Calu3 (cell line): ENCODE data around the gene TAF7L. TPM values are rescaled to one million over a fixed set of nuclear protein-coding genes. Genes with fewer than 3 reads are reported as not detected.

ENCODE experiments used
- BruUV-seq: library from RNA; stranded (reverse); fragments of 400-500 nt; replicated peaks from 2 replicates; lab custom pipeline; 2021; lab: Mats Ljungman, UMichigan
- CTCF ChIA-PET: fragments of 300-600 bp; sonication (Branson Sonifier 250); formaldehyde crosslinking; loops from one replicate; lab custom pipeline; 2022; ENCODE audit warnings: antibody characterized with exemption; lab: Charles Lee
- DNase-seq: peaks from one replicate; pipeline ENCODE4 v3.0.0; 2022
- H3K27ac Mint-ChIP-seq: one replicate; pipeline ENCODE4 v1.8.0; 2022; ENCODE audit warnings: mixed read lengths; ENCODE audit not compliant: unreplicated experiment
- H3K27me3 Mint-ChIP-seq: one replicate; pipeline ENCODE4 v1.8.0; 2022; ENCODE audit warnings: mixed read lengths; ENCODE audit not compliant: unreplicated experiment
- H3K36me3 Mint-ChIP-seq: one replicate; pipeline ENCODE4 v1.8.0; 2022; ENCODE audit warnings: mild to moderate bottlenecking, moderate library complexity, mixed read lengths; ENCODE audit not compliant: insufficient read depth, unreplicated experiment
- H3K4me1 Mint-ChIP-seq: one replicate; pipeline ENCODE4 v1.8.0; 2022; ENCODE audit warnings: mild to moderate bottlenecking, low read depth, mixed read lengths; ENCODE audit not compliant: unreplicated experiment
- H3K4me3 Mint-ChIP-seq: one replicate; pipeline ENCODE4 v1.8.0; 2022; ENCODE audit warnings: mild to moderate bottlenecking, low read depth, moderate library complexity, mixed read lengths; ENCODE audit not compliant: unreplicated experiment
- H3K9me3 Mint-ChIP-seq: one replicate; pipeline ENCODE4 v1.8.0; 2022; ENCODE audit warnings: low read depth, mixed read lengths; ENCODE audit not compliant: unreplicated experiment
- CTCF ChIP-seq: fragments of 200-600 bp; IDR thresholded peaks from one replicate; pipeline ENCODE4 v1.8.0; 2022; ENCODE audit warnings: antibody characterized with exemption; ENCODE audit not compliant: unreplicated experiment
- intact Hi-C: fragments of 100-400 bp; cut with micrococcal nuclease; formaldehyde crosslinking; loops from one replicate; pipeline ENCODE4 v1.10.0; 2022; ENCODE audit not compliant: unreplicated experiment
- total RNA-seq: library from RNA; stranded (reverse); gene quantifications from 2 replicates; pipeline ENCODE4 v1.2.3, GENCODE V29; 2022

TAF7L gene
- total RNA-seq, 1 experiment from 2014 or later, result not detected

DNA sequence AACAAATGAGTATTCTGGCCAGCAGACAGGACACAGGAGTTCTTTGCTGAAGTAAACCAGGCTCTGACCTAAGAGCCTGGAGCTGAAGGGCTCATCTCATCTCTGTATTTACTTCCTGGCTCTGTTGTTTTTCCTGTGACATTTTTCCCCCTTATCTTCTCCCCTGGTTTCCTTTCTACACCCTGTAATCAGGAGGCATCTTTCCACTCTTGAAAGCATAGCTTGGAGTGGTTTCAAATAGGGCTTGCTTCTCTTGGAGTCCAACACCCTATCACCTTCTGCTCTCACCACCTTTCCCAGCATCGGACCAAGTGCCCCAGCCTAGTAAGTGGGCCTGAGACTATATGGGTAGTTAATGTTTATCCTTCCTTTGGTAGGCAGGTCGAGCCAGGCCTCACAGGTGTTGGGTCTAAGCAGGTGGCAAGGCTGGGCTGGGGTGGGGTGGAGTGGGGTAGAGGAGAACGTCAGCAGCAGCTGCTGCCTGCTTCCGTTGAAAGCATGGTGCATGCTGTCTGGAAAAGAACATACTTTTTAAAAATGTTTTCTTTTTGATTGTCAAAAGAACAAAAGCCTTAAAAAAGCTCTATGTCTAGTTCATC, 70.4 kb downstream of the TAF7L start:
- no peaks in the 10 kb centered on the region for H3K4me1 Mint-ChIP-seq
- intact Hi-C loops, result no loop called here
- H3K4me3 Mint-ChIP-seq, result no peak overlapping the region
- no TSS peak for BruUV-seq
- TF ChIP-seq CTCF, result no peak
- H3K9me3 Mint-ChIP-seq, result no peaks in the 10 kb centered on the region
- H3K27ac Mint-ChIP-seq, result no peak overlapping the region
- H3K27me3 Mint-ChIP-seq, result peaks cover 28% of the 10 kb centered on the region
- no peaks in the 10 kb centered on the region for H3K36me3 Mint-ChIP-seq
- DNase-seq, result no peak
- CTCF ChIA-PET, result no interaction called here

DNA sequence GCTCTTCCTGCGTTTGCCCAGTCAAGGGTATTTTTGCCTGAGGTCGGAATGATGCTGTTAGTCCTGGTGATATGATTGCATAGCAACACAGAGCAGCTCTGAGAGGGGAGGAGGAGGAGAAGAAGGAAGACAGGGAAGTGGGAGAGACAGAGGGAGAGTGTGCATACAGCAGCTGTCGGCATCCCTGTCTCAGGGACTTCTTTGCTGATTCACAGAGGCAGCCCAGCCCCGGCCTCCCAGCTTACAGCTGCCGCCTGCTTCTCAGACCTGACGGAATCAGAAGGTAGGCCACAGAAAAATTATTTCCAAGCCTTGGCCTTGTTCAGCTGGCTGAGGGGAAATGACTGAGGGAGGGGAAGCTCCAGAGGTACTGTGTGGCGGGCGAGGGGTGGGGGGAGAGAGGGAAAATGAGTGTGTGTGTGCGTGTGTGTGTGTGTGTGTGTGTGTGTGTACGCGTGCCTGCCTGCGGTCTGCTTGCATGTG, 71.2 kb downstream of the TAF7L start:
- no peak overlapping the region for H3K4me3 Mint-ChIP-seq
- TF ChIP-seq CTCF, result no peak
- H3K9me3 Mint-ChIP-seq, result no peaks in the 10 kb centered on the region
- no peak overlapping the region for H3K27ac Mint-ChIP-seq
- intact Hi-C loops, result no loop called here
- H3K4me1 Mint-ChIP-seq, result no peaks in the 10 kb centered on the region
- H3K36me3 Mint-ChIP-seq, result no peaks in the 10 kb centered on the region
- peaks cover 37% of the 10 kb centered on the region for H3K27me3 Mint-ChIP-seq
- no peak for DNase-seq
- BruUV-seq, result no TSS peak
- CTCF ChIA-PET, result no interaction called here

- BruUV-seq, result no TSS peak
- TF ChIP-seq CTCF, result no peak
- Mint-ChIP-seq H3K36me3 (no peaks in the 10 kb centered on the region), H3K4me1 (no peaks in the 10 kb centered on the region), H3K9me3 (no peaks in the 10 kb centered on the region), H3K27ac (no peak within 1 kb of the TSS), H3K27me3 (peaks cover 38% of the 10 kb centered on the region), H3K4me3 (no peak within 1 kb of the TSS)
- intact Hi-C loops, result no loop called here
- CTCF ChIA-PET, result no interaction called here
- no peak for DNase-seq
Observed at GRCh38 chrX:101219116-101219863, 71.8 kb downstream of the TAF7L start, which contains the start of gene DRP2. Gene DRP2 (plus strand): TSS chrX:101219786. CDS start chrX:101231648, 11,862 bp downstream.

Other genes with a start within 250 kb of the TAF7L start
- 16.7 and 18.5 TPM in 2 replicates for gene TRMT2B, start 239.2 kb downstream of the TAF7L start, total RNA-seq
- not detected in 2 replicates for gene TMEM35A, start 212.5 kb downstream of the TAF7L start, total RNA-seq
- gene CENPI, start 193.1 kb downstream of the TAF7L start, total RNA-seq, result 26.1 and 28.1 TPM in 2 replicates
- 0.39 and 0.66 TPM in 2 replicates for gene DRP2, start 71.5 kb downstream of the TAF7L start, total RNA-seq
- 30.9 and 31.1 TPM in 2 replicates for gene TIMM8A, start 57.4 kb upstream of the TAF7L start, total RNA-seq
- gene BTK, start 94.9 kb upstream of the TAF7L start, total RNA-seq, result not detected in 2 replicates
- gene RPL36A, start 99.7 kb upstream of the TAF7L start, total RNA-seq, result 238 and 239 TPM in 2 replicates
- gene GLA, start 116.6 kb upstream of the TAF7L start, total RNA-seq, result 61.2 and 63.6 TPM in 2 replicates
- 71.8 and 74.2 TPM in 2 replicates for gene HNRNPH2, start 116.9 kb upstream of the TAF7L start, total RNA-seq
- gene ARMCX4, start 194.1 kb upstream of the TAF7L start, total RNA-seq, result 1.5 and 1.8 TPM in 2 replicates